B cell (primary cell): ENCODE measurements around the gene NAB1. TPM values are rescaled to one million over a fixed set of nuclear protein-coding genes. Genes with fewer than 3 reads are reported as not detected.
A peak's percentile ranks its signal among the peaks of the same experiment; 100 is the strongest.

Experiments
- ATAC-seq: fragments of 200-7000 bp; cut with Tn5 transposase; one replicate; pipeline ENCODE4 v1.10.0; 2021; ENCODE audit warnings: low read depth, mild to moderate bottlenecking, moderate number of reproducible peaks, moderate library complexity
- CTCF ChIA-PET: fragments of 350-600 bp; sonication (Branson Sonifier 250); formaldehyde crosslinking; loops from one replicate; lab custom pipeline; 2021; ENCODE audit warnings: antibody characterized with exemption, inconsistent platforms; lab: Charles Lee
- POLR2A ChIA-PET: fragments of 350-600 bp; sonication (Branson Sonifier 250); formaldehyde crosslinking; loops from one replicate; lab custom pipeline; 2021; ENCODE audit warnings: antibody characterized with exemption; lab: Charles Lee
- DNase-seq: peaks from one replicate; pipeline ENCODE4 v3.0.0; 2013
- H2AFZ ChIP-seq: 2 replicates; pipeline ENCODE4 v1.6.1; 2012; ENCODE audit warnings: mild to moderate bottlenecking, low read depth, low read length; ENCODE audit not compliant: insufficient read depth, poor library complexity, severe bottlenecking
- H3K27ac ChIP-seq, 2 donors: 1 replicate in 1 of 2; 2 replicates in 1 of 2; pipeline ENCODE4 v1.5.1; 2012 to 2013; ENCODE audit warnings: low read length in 2 of 2, mild to moderate bottlenecking in 2 of 2, moderate library complexity in 1 of 2
- H3K27me3 ChIP-seq, 4 experiments: fragments of 200-600 bp in 1 of 4; sonication (generic) in 1 of 4; replicated peaks in 1 of 4; 1 replicate in 2 of 4; 2 replicates in 2 of 4; pipeline versions ENCODE4 v1.6.1 to v1.7.0; 2013 to 2016; ENCODE audit warnings: low read length in 3 of 4, mild to moderate bottlenecking in 2 of 4, mixed read lengths in 1 of 4, moderate library complexity in 1 of 4; ENCODE audit not compliant: insufficient read depth in 4 of 4, control insufficient read depth in 3 of 4; ENCODE audit errors: control extremely low read depth in 1 of 4
- H3K36me3 ChIP-seq, 2 experiments: replicated peaks in 1 of 2; 1 replicate in 1 of 2; 2 replicates in 1 of 2; pipeline versions ENCODE4 v1.6.1 to v1.7.1; 2013; ENCODE audit warnings: low read length in 1 of 2; ENCODE audit not compliant: insufficient read depth in 2 of 2, control insufficient read depth in 1 of 2; ENCODE audit errors: control extremely low read depth in 1 of 2, extremely low read depth in 1 of 2
- H3K4me1 ChIP-seq, 2 donors: fragments of 200-600 bp in 1 of 2; sonication (generic) in 1 of 2; 1 replicate in 1 of 2; 2 replicates in 1 of 2; pipeline versions ENCODE4 v1.5.1 to v1.6.1; 2013 to 2017; ENCODE audit warnings: low read length in 2 of 2; ENCODE audit not compliant: control insufficient read depth in 2 of 2, insufficient read depth in 2 of 2
- H3K4me2 ChIP-seq: replicated peaks from 2 replicates; pipeline ENCODE3; 2012; ENCODE audit warnings: mild to moderate bottlenecking, low read depth, low read length; ENCODE audit not compliant: poor library complexity, severe bottlenecking
- H3K4me3 ChIP-seq, 5 experiments: fragments of 200-600 bp in 1 of 5; sonication (generic) in 1 of 5; 1 replicate in 3 of 5; 2 replicates in 2 of 5; pipeline versions ENCODE4 v1.5.1 to v1.7.0; 2011 to 2016; ENCODE audit warnings: low read length in 4 of 5, mild to moderate bottlenecking in 4 of 5, low read depth in 2 of 5, control low read depth in 1 of 5, moderate library complexity in 1 of 5; ENCODE audit not compliant: insufficient read depth in 1 of 5; ENCODE audit errors: control extremely low read depth in 1 of 5, extremely low read depth in 1 of 5
- H3K79me2 ChIP-seq: fragments of 200-600 bp; sonication (generic); one replicate; pipeline ENCODE4 v1.6.0; 2016; ENCODE audit warnings: low read length; ENCODE audit not compliant: control insufficient read depth, insufficient read depth
- H3K9ac ChIP-seq: fragments of 200-600 bp; sonication (generic); 2 replicates; pipeline ENCODE4 v1.6.1; 2017; ENCODE audit warnings: mild to moderate bottlenecking, low read length, moderate library complexity
- H3K9me3 ChIP-seq, 3 donors: one replicate each; pipeline versions ENCODE4 v1.6.1 to v1.7.1; 2013; ENCODE audit warnings: low read length in 2 of 3; ENCODE audit not compliant: control insufficient read depth in 2 of 3, insufficient read depth in 1 of 3; ENCODE audit errors: control extremely low read depth in 1 of 3
- H4K20me1 ChIP-seq: 2 replicates; pipeline ENCODE4 v1.6.0; 2012; ENCODE audit warnings: mild to moderate bottlenecking, low read length; ENCODE audit not compliant: insufficient read depth, control insufficient read depth, poor library complexity, severe bottlenecking
- H3K27ac Mint-ChIP-seq: one replicate; pipeline ENCODE4 v1.8.0; 2021; ENCODE audit warnings: mixed read lengths
- H3K27me3 Mint-ChIP-seq: one replicate; pipeline ENCODE4 v1.8.0; 2021; ENCODE audit warnings: mixed read lengths
- H3K4me1 Mint-ChIP-seq: one replicate; pipeline ENCODE4 v1.8.0; 2021; ENCODE audit warnings: mixed read lengths
- H3K4me3 Mint-ChIP-seq: one replicate; pipeline ENCODE4 v1.8.0; 2021; ENCODE audit warnings: mixed read lengths
- H3K9me3 Mint-ChIP-seq: one replicate; pipeline ENCODE4 v1.8.0; 2022; ENCODE audit warnings: mixed read lengths; ENCODE audit not compliant: insufficient read depth
- CTCF ChIP-seq: fragments of 200-600 bp; IDR thresholded peaks from one replicate; pipeline ENCODE4 v1.8.0; 2022; ENCODE audit warnings: antibody characterized with exemption, mild to moderate bottlenecking
- EZH2 ChIP-seq: IDR thresholded peaks from 2 replicates; pipeline ENCODE4 v1.6.1; 2012; ENCODE audit warnings: borderline replicate concordance, low read depth, mild to moderate bottlenecking, moderate library complexity, low read length; ENCODE audit not compliant: insufficient read depth, poor library complexity, severe bottlenecking
- WGBS: methylation state at CpG from one replicate; pipeline ENCODE4 v1.1.5; 2013; ENCODE audit warnings: missing lambda C conversion rate; ENCODE audit not compliant: insufficient coverage; 5-methylcytosine and 5-hydroxymethylcytosine counted together
- intact Hi-C: fragments of 100-400 bp; cut with micrococcal nuclease; formaldehyde crosslinking; loops from one replicate; pipeline ENCODE4 v1.10.0; 2022
- polyA plus RNA-seq: library from polyadenylated mRNA; depleted of rRNA; stranded (reverse); fragments of >200 nt; gene quantifications from 2 replicates; pipeline ENCODE4 v1.2.3, GENCODE V29; 2012
- total RNA-seq, 2 donors: library from RNA; stranded (reverse); fragments of 120-200 nt in 1 of 2; gene quantifications; 1 replicate in 1 of 2; 2 replicates in 1 of 2; pipeline versions ENCODE4 v1.2.3 to v1.2.4, GENCODE V29; 2013 to 2022

NAB1 gene
- total and polyA plus RNA-seq, 2 donors (not counting 1 experiment from before 2014, with no cell fraction given): 6.3 to 24.9 TPM

- no peak for TF ChIP-seq CTCF
- H3K27ac Mint-ChIP-seq: no peak overlapping the region
- no peak for DNase-seq
- no peak for ATAC-seq
- H3K4me1 Mint-ChIP-seq: peaks cover 7% of the 10 kb centered on the region
- no peaks in the 10 kb centered on the region for H3K9me3 Mint-ChIP-seq
- H3K27ac ChIP-seq: no peak overlapping the region
- H3K27me3 ChIP-seq: no peaks in the 10 kb centered on the region
- H3K27me3 Mint-ChIP-seq: no peaks in the 10 kb centered on the region
- peak overlapping the region; percentile 30 for H2AFZ ChIP-seq
- H3K9ac ChIP-seq: no peak overlapping the region
- H3K4me3 Mint-ChIP-seq: no peak overlapping the region
- H3K9me3 ChIP-seq: no peaks in the 10 kb centered on the region
- no peaks in the 10 kb centered on the region for H3K36me3 ChIP-seq
- no peak overlapping the region for H3K4me3 ChIP-seq
- ChIA-PET CTCF (interaction anchor here (1.4 kb wide), 1 partner anchor 12 kb away, joined by 3 read pairs; no protein-coding TSS in a partner anchor), POLR2A (no interaction called here)
- WGBS: 67% methylated on average over 1 of the region's 1 CpG
- intact Hi-C loops: no loop called here
- no peak overlapping the region for H3K4me2 ChIP-seq
- H3K4me1 ChIP-seq: peaks cover 4 to 5% of the 10 kb centered on the region in 2 donors
- H3K79me2 ChIP-seq: no peaks in the 10 kb centered on the region
- H4K20me1 ChIP-seq: no peaks in the 10 kb centered on the region
Observed at GRCh38 chr2:190637281-190637734, 11.6 kb upstream of the NAB1 start.

GRCh38 chr2:190637903-190638618, 10.8 kb upstream of the NAB1 start:
- no peak for TF ChIP-seq CTCF
- no peak for TF ChIP-seq EZH2
- no peak overlapping the region for H3K4me3 Mint-ChIP-seq
- peaks cover 4 to 5% of the 10 kb centered on the region in 2 donors for H3K4me1 ChIP-seq
- H3K4me3 ChIP-seq: no peak overlapping the region
- peaks cover 7% of the 10 kb centered on the region for H3K4me1 Mint-ChIP-seq
- ATAC-seq (no peak), DNase-seq (no peak)
- intact Hi-C loops: no loop called here
- H3K27me3 ChIP-seq: no peaks in the 10 kb centered on the region
- no peak overlapping the region for H3K4me2 ChIP-seq
- ChIA-PET POLR2A (no interaction called here), CTCF (no interaction called here)
- WGBS: 79% methylated on average over 4 of the region's 8 CpGs
- no peaks in the 10 kb centered on the region for H3K79me2 ChIP-seq
- H3K9ac ChIP-seq: no peak overlapping the region
- H4K20me1 ChIP-seq: no peaks in the 10 kb centered on the region
- H2AFZ ChIP-seq: peak overlapping the region; percentile 30
- no peaks in the 10 kb centered on the region for H3K27me3 Mint-ChIP-seq
- H3K27ac Mint-ChIP-seq: no peak overlapping the region
- no peaks in the 10 kb centered on the region for H3K36me3 ChIP-seq
- no peaks in the 10 kb centered on the region for H3K9me3 Mint-ChIP-seq
- H3K27ac ChIP-seq: no peak overlapping the region
- no peaks in the 10 kb centered on the region for H3K9me3 ChIP-seq
